ENCODE measurements around the gene SLC17A2. TPM values are rescaled to one million over a fixed set of nuclear protein-coding genes. Genes with fewer than 3 reads are reported as not detected.

The SLC17A2 gene
- total and polyA plus RNA-seq, 2 of the 13 experiments (the other 11 are each of a cell fraction or from before 2014, with no cell fraction given), result 11.2 to 32.4 TPM

DNA sequence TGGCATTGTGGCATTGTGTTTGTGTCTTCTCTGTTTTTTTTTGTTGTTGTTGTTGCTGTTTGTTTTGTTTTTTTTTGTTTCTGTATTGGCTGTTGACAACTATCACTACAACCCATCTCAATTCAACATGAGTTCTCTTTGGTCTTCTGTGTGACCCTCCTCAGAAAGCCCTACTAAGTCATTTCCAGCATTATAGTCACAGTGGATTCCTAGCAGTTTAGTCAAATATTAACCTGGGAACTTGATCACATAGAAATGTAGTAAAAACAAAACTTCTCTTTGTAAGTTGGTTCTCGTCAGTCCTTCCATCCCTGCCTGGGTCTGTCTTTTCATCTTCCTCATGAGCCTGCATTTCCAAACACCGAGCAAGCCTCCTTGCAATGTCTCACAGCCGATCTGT is 16.8 kb downstream of the SLC17A2 start (continued):
- TF ChIP-seq, protein P1, sequence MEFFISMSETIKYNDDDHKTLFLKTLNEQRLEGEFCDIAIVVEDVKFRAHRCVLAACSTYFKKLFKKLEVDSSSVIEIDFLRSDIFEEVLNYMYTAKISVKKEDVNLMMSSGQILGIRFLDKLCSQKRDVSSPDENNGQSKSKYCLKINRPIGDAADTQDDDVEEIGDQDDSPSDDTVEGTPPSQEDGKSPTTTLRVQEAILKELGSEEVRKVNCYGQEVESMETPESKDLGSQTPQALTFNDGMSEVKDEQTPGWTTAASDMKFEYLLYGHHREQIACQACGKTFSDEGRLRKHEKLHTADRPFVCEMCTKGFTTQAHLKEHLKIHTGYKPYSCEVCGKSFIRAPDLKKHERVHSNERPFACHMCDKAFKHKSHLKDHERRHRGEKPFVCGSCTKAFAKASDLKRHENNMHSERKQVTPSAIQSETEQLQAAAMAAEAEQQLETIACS (CRISPR knock-in tag; IDR thresholded peaks at IDR 0.05), result no peak
- TF ChIP-seq, protein P2, sequence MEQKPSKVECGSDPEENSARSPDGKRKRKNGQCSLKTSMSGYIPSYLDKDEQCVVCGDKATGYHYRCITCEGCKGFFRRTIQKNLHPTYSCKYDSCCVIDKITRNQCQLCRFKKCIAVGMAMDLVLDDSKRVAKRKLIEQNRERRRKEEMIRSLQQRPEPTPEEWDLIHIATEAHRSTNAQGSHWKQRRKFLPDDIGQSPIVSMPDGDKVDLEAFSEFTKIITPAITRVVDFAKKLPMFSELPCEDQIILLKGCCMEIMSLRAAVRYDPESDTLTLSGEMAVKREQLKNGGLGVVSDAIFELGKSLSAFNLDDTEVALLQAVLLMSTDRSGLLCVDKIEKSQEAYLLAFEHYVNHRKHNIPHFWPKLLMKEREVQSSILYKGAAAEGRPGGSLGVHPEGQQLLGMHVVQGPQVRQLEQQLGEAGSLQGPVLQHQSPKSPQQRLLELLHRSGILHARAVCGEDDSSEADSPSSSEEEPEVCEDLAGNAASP (CRISPR knock-in tag; IDR thresholded peaks at IDR 0.05; ENCODE audit: borderline replicate concordance), result peak; percentile 38; the same call in 1 of the 2 replicates
- TF ChIP-seq HNRNPUL1 (IDR thresholded peaks at IDR 0.05; ENCODE audit: low read depth, low read length) (peak; percentile 75; the same call in 1 of the 2 replicates), NCOR1 (IDR thresholded peaks at IDR 0.05; ENCODE audit: borderline replicate concordance, low read length) (no peak), ZFP1 (CRISPR knock-in tag; IDR thresholded peaks at IDR 0.05) (0 out of 2 replicates have a peak, but pooled peaks have one; percentile 45), BCL6 (CRISPR knock-in tag; IDR thresholded peaks at IDR 0.05) (peak; percentile 17; the same call in 1 of the 2 replicates), TARDBP (CRISPR knock-in tag; IDR thresholded peaks at IDR 0.05) (no peak), FOSL2 (CRISPR knock-in tag; IDR thresholded peaks at IDR 0.05) (peak; percentile 57)
- TF ChIP-seq, protein P3, sequence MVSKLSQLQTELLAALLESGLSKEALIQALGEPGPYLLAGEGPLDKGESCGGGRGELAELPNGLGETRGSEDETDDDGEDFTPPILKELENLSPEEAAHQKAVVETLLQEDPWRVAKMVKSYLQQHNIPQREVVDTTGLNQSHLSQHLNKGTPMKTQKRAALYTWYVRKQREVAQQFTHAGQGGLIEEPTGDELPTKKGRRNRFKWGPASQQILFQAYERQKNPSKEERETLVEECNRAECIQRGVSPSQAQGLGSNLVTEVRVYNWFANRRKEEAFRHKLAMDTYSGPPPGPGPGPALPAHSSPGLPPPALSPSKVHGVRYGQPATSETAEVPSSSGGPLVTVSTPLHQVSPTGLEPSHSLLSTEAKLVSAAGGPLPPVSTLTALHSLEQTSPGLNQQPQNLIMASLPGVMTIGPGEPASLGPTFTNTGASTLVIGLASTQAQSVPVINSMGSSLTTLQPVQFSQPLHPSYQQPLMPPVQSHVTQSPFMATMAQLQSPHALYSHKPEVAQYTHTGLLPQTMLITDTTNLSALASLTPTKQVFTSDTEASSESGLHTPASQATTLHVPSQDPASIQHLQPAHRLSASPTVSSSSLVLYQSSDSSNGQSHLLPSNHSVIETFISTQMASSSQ (IDR thresholded peaks at IDR 0.05; ENCODE audit: low read depth), result peak; percentile 94
- TF ChIP-seq, protein P3 (CRISPR knock-in tag; IDR thresholded peaks at IDR 0.05; ENCODE audit: borderline replicate concordance), result peak; percentile 96
- TF ChIP-seq, protein P4, sequence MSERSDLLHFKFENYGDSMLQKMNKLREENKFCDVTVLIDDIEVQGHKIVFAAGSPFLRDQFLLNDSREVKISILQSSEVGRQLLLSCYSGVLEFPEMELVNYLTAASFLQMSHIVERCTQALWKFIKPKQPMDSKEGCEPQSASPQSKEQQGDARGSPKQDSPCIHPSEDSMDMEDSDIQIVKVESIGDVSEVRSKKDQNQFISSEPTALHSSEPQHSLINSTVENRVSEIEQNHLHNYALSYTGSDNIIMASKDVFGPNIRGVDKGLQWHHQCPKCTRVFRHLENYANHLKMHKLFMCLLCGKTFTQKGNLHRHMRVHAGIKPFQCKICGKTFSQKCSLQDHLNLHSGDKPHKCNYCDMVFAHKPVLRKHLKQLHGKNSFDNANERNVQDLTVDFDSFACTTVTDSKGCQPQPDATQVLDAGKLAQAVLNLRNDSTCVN (CRISPR knock-in tag; IDR thresholded peaks at IDR 0.05; ENCODE audit: borderline replicate concordance), result no peak
- TF ChIP-seq, protein P5, sequence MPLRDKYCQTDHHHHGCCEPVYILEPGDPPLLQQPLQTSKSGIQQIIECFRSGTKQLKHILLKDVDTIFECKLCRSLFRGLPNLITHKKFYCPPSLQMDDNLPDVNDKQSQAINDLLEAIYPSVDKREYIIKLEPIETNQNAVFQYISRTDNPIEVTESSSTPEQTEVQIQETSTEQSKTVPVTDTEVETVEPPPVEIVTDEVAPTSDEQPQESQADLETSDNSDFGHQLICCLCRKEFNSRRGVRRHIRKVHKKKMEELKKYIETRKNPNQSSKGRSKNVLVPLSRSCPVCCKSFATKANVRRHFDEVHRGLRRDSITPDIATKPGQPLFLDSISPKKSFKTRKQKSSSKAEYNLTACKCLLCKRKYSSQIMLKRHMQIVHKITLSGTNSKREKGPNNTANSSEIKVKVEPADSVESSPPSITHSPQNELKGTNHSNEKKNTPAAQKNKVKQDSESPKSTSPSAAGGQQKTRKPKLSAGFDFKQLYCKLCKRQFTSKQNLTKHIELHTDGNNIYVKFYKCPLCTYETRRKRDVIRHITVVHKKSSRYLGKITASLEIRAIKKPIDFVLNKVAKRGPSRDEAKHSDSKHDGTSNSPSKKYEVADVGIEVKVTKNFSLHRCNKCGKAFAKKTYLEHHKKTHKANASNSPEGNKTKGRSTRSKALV (CRISPR knock-in tag; IDR thresholded peaks at IDR 0.05), result 0 out of 2 replicates have a peak, but pooled peaks have one; percentile 12
- TF ChIP-seq, protein P6, sequence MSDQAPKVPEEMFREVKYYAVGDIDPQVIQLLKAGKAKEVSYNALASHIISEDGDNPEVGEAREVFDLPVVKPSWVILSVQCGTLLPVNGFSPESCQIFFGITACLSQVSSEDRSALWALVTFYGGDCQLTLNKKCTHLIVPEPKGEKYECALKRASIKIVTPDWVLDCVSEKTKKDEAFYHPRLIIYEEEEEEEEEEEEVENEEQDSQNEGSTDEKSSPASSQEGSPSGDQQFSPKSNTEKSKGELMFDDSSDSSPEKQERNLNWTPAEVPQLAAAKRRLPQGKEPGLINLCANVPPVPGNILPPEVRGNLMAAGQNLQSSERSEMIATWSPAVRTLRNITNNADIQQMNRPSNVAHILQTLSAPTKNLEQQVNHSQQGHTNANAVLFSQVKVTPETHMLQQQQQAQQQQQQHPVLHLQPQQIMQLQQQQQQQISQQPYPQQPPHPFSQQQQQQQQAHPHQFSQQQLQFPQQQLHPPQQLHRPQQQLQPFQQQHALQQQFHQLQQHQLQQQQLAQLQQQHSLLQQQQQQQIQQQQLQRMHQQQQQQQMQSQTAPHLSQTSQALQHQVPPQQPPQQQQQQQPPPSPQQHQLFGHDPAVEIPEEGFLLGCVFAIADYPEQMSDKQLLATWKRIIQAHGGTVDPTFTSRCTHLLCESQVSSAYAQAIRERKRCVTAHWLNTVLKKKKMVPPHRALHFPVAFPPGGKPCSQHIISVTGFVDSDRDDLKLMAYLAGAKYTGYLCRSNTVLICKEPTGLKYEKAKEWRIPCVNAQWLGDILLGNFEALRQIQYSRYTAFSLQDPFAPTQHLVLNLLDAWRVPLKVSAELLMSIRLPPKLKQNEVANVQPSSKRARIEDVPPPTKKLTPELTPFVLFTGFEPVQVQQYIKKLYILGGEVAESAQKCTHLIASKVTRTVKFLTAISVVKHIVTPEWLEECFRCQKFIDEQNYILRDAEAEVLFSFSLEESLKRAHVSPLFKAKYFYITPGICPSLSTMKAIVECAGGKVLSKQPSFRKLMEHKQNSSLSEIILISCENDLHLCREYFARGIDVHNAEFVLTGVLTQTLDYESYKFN (CRISPR knock-in tag; conservative IDR thresholded peaks at IDR 0.05), result peak; percentile 64
- TF ChIP-seq, protein P7, sequence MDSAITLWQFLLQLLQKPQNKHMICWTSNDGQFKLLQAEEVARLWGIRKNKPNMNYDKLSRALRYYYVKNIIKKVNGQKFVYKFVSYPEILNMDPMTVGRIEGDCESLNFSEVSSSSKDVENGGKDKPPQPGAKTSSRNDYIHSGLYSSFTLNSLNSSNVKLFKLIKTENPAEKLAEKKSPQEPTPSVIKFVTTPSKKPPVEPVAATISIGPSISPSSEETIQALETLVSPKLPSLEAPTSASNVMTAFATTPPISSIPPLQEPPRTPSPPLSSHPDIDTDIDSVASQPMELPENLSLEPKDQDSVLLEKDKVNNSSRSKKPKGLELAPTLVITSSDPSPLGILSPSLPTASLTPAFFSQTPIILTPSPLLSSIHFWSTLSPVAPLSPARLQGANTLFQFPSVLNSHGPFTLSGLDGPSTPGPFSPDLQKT (CRISPR knock-in tag; IDR thresholded peaks at IDR 0.05; ENCODE audit: borderline replicate concordance), result no peak
